SH-SY5Y (cell line): Measurements from ENCODE around the gene ENGASE.

Experiments
- GATA2 ChIP-seq: IDR thresholded peaks from 2 replicates; pipeline ENCODE4 v1.6.1; 2011; ENCODE audit warnings: mild to moderate bottlenecking, low read depth, low read length
- GATA3 ChIP-seq: IDR thresholded peaks from 2 replicates; pipeline ENCODE4 v1.6.1; 2011; ENCODE audit warnings: low read depth, mild to moderate bottlenecking, low read length, moderate library complexity

GRCh38 chr17:79097226-79098055, 22.8 kb downstream of the ENGASE start:
- TF ChIP-seq GATA3 (no peak), GATA2 (no peak)
